Endothelial cell of umbilical vein (primary cell): ENCODE data around the gene MCM9. TPM values are rescaled to one million over a fixed set of nuclear protein-coding genes. Genes with fewer than 3 reads are reported as not detected.

Source experiments
- BruUV-seq: library from RNA; stranded (reverse); fragments of 400-500 nt; replicated peaks from 2 replicates; lab custom pipeline; 2021; lab: Mats Ljungman, UMichigan
- CTCF ChIA-PET: fragments of 300-600, 350-600 bp; sonication (Branson Sonifier 250); formaldehyde crosslinking; loops from one replicate; lab custom pipeline; 2021; ENCODE audit warnings: antibody characterized with exemption, inconsistent platforms; lab: Charles Lee
- POLR2A ChIA-PET: fragments of 300-600, 350-600 bp; sonication (Branson Sonifier 250); formaldehyde crosslinking; loops from one replicate; lab custom pipeline; 2021; ENCODE audit warnings: antibody characterized with exemption, inconsistent platforms; lab: Charles Lee
- DNase-seq: peaks from one replicate; pipeline ENCODE4 v3.0.0-alpha.2; 2011; ENCODE audit warnings: low read depth, low spot score
- FAIRE-seq: peaks from 2 replicates; lab custom pipeline; 2011; peaks lifted over from hg19 to GRCh38; lab: Jason Lieb, UNC
- H2AFZ ChIP-seq: 2 replicates; pipeline ENCODE4 v1.6.0; 2012; ENCODE audit warnings: low read depth, low read length, control low read depth, inconsistent platforms
- H3K27ac ChIP-seq: 2 replicates; pipeline ENCODE4 v1.5.1; 2011; ENCODE audit warnings: low read depth, mild to moderate bottlenecking, control low read depth, low read length, moderate library complexity; ENCODE audit not compliant: insufficient read depth
- H3K27me3 ChIP-seq, 2 experiments: 2 replicates each; pipeline versions ENCODE4 v1.6.0 to v1.6.1; 2011; ENCODE audit warnings: low read length in 2 of 2, mixed read lengths in 1 of 2; ENCODE audit not compliant: control insufficient read depth in 2 of 2, insufficient read depth in 2 of 2
- H3K36me3 ChIP-seq, 2 experiments: 2 replicates in 1 of 2; 3 replicates in 1 of 2; pipeline ENCODE4 v1.5.1; 2011; ENCODE audit warnings: low read length in 2 of 2, mild to moderate bottlenecking in 1 of 2, moderate library complexity in 1 of 2; ENCODE audit not compliant: control insufficient read depth in 2 of 2, insufficient read depth in 2 of 2; ENCODE audit errors: extremely low read depth in 1 of 2
- H3K4me1 ChIP-seq: 3 replicates; pipeline ENCODE4 v1.5.1; 2011; ENCODE audit warnings: mild to moderate bottlenecking, low read length; ENCODE audit not compliant: control insufficient read depth, insufficient read depth; ENCODE audit errors: extremely low read depth
- H3K4me2 ChIP-seq: 2 replicates; pipeline ENCODE4 v1.6.1; 2011; ENCODE audit warnings: low read length, control low read depth, mixed read lengths; ENCODE audit not compliant: insufficient read depth
- H3K4me3 ChIP-seq, 3 experiments: fragments of 200-600 bp in 1 of 3; sonication (generic), shearing (Covaris generic) in 1 of 3; replicated peaks in 1 of 3; 2 replicates each; pipeline ENCODE4 v1.5.1; 2011 to 2016; ENCODE audit warnings: control low read depth in 3 of 3, low read length in 3 of 3, mild to moderate bottlenecking in 2 of 3, inconsistent platforms in 1 of 3, low read depth in 1 of 3, moderate library complexity in 1 of 3; ENCODE audit not compliant: insufficient read depth in 1 of 3
- H3K79me2 ChIP-seq: 2 replicates; pipeline ENCODE4 v1.6.0; 2012; ENCODE audit warnings: low read length, inconsistent platforms; ENCODE audit not compliant: control insufficient read depth, insufficient read depth
- H3K9ac ChIP-seq: replicated peaks from 2 replicates; pipeline ENCODE3; 2011; ENCODE audit warnings: low read length, control low read depth; ENCODE audit not compliant: insufficient read depth; ENCODE audit errors: extremely low read depth
- H3K9me1 ChIP-seq: replicated peaks from 3 replicates; pipeline ENCODE4 v1.6.0; 2011; ENCODE audit warnings: mild to moderate bottlenecking, low read length; ENCODE audit not compliant: control insufficient read depth, insufficient read depth; ENCODE audit errors: extremely low read depth
- H3K9me3 ChIP-seq: replicated peaks from 2 replicates; pipeline ENCODE4 v1.5.1; 2012; ENCODE audit warnings: low read length, inconsistent platforms; ENCODE audit not compliant: control insufficient read depth, insufficient read depth
- H4K20me1 ChIP-seq: replicated peaks from 2 replicates; pipeline ENCODE3; 2011; ENCODE audit warnings: mild to moderate bottlenecking, low read length; ENCODE audit not compliant: control insufficient read depth, insufficient read depth; ENCODE audit errors: extremely low read depth
- EZH2 ChIP-seq: IDR thresholded peaks from 2 replicates; pipeline ENCODE4 v1.6.1; 2012; ENCODE audit warnings: borderline replicate concordance, low read depth, mild to moderate bottlenecking, moderate library complexity, low read length, inconsistent platforms; ENCODE audit not compliant: severe bottlenecking
- FOS ChIP-seq: IDR thresholded peaks from 2 replicates; pipeline ENCODE4 v1.6.1; 2011; ENCODE audit warnings: mild to moderate bottlenecking, low read length, moderate library complexity, borderline replicate concordance; ENCODE audit not compliant: insufficient read depth
- GATA2 ChIP-seq: IDR thresholded peaks from 2 replicates; pipeline ENCODE4 v1.7.0; 2011; ENCODE audit warnings: low read depth, mild to moderate bottlenecking, moderate library complexity, mixed read lengths, low read length; ENCODE audit not compliant: insufficient read length, insufficient read depth
- JUN ChIP-seq: IDR thresholded peaks from 2 replicates; pipeline ENCODE4 v1.6.1; 2011; ENCODE audit warnings: borderline replicate concordance, low read depth; ENCODE audit not compliant: insufficient read length, insufficient read depth
- MYC ChIP-seq: IDR thresholded peaks from one replicate; pipeline ENCODE4 v1.6.1; 2011; ENCODE audit warnings: mild to moderate bottlenecking, low read depth, low read length
- POLR2A ChIP-seq: IDR thresholded peaks from 2 replicates; pipeline ENCODE4 v1.6.1; 2012; ENCODE audit warnings: low read depth, mild to moderate bottlenecking, control low read depth, low read length
- POLR2AphosphoS5 ChIP-seq: IDR thresholded peaks from 2 replicates; pipeline ENCODE4 v1.6.1; 2012; ENCODE audit warnings: low read depth, mild to moderate bottlenecking, control low read depth, low read length, moderate library complexity; ENCODE audit not compliant: insufficient read depth
- dilution Hi-C: fragments of 300-500 bp; cut with MboI; formaldehyde crosslinking; loops from one replicate; pipeline ENCODE4 v1.15.0; 2019; ENCODE audit warnings: low sequenced_read_pairs; ENCODE audit not compliant: extremely low pct_ligation_motif_present
- intact Hi-C: fragments of 100-400 bp; cut with micrococcal nuclease; formaldehyde crosslinking; loops from one replicate; pipeline ENCODE4 v1.10.0; 2022
- polyA plus RNA-seq, 4 experiments: library from polyadenylated mRNA; depleted of rRNA in 3 of 4; stranded (reverse) in 3 of 4; unstranded in 1 of 4; fragments of >200 nt; gene quantifications; 2 replicates each; pipeline versions ENCODE4 v1.2.1 to v1.2.3, GENCODE V29; 2011 to 2012; ENCODE audit warnings: missing spikeins in 1 of 4
- total RNA-seq: library from RNA; stranded (reverse); gene quantifications from 2 replicates; pipeline ENCODE4 v1.2.3, GENCODE V29; 2021
- TF ChIP-seq, protein P1 (sequence below), 2 donors: IDR thresholded peaks; 1 replicate in 1 of 2; 2 replicates in 1 of 2; pipeline ENCODE4 v1.5.1; 2011; ENCODE audit warnings: low read length in 2 of 2, mild to moderate bottlenecking in 2 of 2, moderate library complexity in 2 of 2, control low read depth in 1 of 2, inconsistent platforms in 1 of 2, low read depth in 1 of 2; ENCODE audit not compliant: insufficient read depth in 1 of 2; ENCODE audit errors: extremely low read depth in 1 of 2
- TF ChIP-seq, protein P2 (sequence below): IDR thresholded peaks from 2 replicates; pipeline ENCODE4 v1.6.1; 2011; ENCODE audit not compliant: insufficient read depth, insufficient read length

The MCM9 gene
- total and polyA plus RNA-seq, 2 donors (not counting 3 experiments of a cell fraction or from before 2014, with no cell fraction given) = 2.0 to 14.1 TPM

DNA sequence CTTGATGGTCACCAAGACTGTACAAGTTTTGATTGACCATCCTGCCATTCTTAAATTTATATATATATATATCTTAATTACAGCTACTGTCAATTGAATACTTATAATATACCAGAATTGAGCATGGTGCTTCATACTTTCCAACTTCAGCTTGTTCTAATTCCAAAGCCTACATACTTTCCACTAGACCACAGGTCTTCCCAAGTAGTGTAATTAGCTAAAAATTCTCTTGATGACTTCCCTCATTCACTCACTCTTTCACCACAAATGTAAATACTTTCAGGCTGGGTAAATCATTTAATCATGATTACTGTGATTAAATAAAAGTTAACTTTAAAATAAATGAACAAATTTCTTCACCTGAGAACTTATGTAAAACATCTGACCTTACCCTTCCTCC, 37.6 kb downstream of the MCM9 start:
- Histone ChIP-seq H3K27ac (no peak overlapping the region), H3K9ac (no peak overlapping the region), H3K36me3 (peaks cover 0 to 6% of the 10 kb centered on the region in 2 experiments), H3K4me2 (no peak overlapping the region), H3K4me1 (peaks cover 14% of the 10 kb centered on the region), H2AFZ (no peak overlapping the region), H3K27me3 (no peaks in the 10 kb centered on the region), H3K79me2 (peaks cover 78% of the 10 kb centered on the region), H3K9me1 (no peaks in the 10 kb centered on the region), H4K20me1 (no peaks in the 10 kb centered on the region), H3K4me3 (no peak overlapping the region), H3K9me3 (no peaks in the 10 kb centered on the region)
- intact Hi-C loops = loop anchor here (2.0 to 10.0 kb wide), 2 partner anchors 613 to 1403 kb away; no protein-coding TSS in a partner anchor
- ChIA-PET POLR2A (no interaction called here), CTCF (interaction anchor here (0.9 to 2.0 kb wide), 5 partner anchors 24 to 96 kb away, joined by 3 to 7 read pairs (median 3); partner anchors contain the start of gene MCM9)
- no peak for DNase-seq
- dilution Hi-C loops = no loop called here
- no peak for FAIRE-seq
- no TSS peak for BruUV-seq
- TF ChIP-seq, protein P1, sequence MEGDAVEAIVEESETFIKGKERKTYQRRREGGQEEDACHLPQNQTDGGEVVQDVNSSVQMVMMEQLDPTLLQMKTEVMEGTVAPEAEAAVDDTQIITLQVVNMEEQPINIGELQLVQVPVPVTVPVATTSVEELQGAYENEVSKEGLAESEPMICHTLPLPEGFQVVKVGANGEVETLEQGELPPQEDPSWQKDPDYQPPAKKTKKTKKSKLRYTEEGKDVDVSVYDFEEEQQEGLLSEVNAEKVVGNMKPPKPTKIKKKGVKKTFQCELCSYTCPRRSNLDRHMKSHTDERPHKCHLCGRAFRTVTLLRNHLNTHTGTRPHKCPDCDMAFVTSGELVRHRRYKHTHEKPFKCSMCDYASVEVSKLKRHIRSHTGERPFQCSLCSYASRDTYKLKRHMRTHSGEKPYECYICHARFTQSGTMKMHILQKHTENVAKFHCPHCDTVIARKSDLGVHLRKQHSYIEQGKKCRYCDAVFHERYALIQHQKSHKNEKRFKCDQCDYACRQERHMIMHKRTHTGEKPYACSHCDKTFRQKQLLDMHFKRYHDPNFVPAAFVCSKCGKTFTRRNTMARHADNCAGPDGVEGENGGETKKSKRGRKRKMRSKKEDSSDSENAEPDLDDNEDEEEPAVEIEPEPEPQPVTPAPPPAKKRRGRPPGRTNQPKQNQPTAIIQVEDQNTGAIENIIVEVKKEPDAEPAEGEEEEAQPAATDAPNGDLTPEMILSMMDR (IDR thresholded peaks at IDR 0.05; ENCODE audit: extremely low read depth in 1 of 2, insufficient read depth in 1 of 2, low read depth in 1 of 2, low read length in 2 of 2) = no peak
- no peak for TF ChIP-seq MYC
- no peak for TF ChIP-seq FOS
- TF ChIP-seq POLR2AphosphoS5 = no peak
- no peak for TF ChIP-seq POLR2A
- TF ChIP-seq, protein P2, sequence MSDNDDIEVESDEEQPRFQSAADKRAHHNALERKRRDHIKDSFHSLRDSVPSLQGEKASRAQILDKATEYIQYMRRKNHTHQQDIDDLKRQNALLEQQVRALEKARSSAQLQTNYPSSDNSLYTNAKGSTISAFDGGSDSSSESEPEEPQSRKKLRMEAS = no peak
- no peak for TF ChIP-seq JUN
- no peak for TF ChIP-seq EZH2
- TF ChIP-seq GATA2 = no peak
